Kidney (tissue), 14 donors: ENCODE data around the gene ATP6V0A4. TPM values are rescaled to one million over a fixed set of nuclear protein-coding genes. Genes with fewer than 3 reads are reported as not detected.

Experiments used
- DNase-seq, 5 donors: peaks; one replicate each; pipeline ENCODE4 v3.0.0-alpha.2; 2013 to 2020
- FAIRE-seq: peaks from 2 replicates; lab custom pipeline; 2012; peaks lifted over from hg19 to GRCh38; lab: Jason Lieb, UNC
- H3K27ac ChIP-seq, 2 donors: one replicate each; pipeline ENCODE4 v1.7.0; 2013; ENCODE audit warnings: low read depth in 2 of 2, low read length in 2 of 2, inconsistent platforms in 1 of 2
- H3K27me3 ChIP-seq: one replicate; pipeline ENCODE4 v1.7.1; 2013; ENCODE audit warnings: low read length, inconsistent platforms; ENCODE audit not compliant: control insufficient read depth, insufficient read depth
- H3K36me3 ChIP-seq, 3 donors: one replicate each; pipeline versions ENCODE4 v1.7.0 to v1.7.1; 2013; ENCODE audit warnings: low read length in 3 of 3, control low read depth in 1 of 3, inconsistent platforms in 1 of 3; ENCODE audit not compliant: insufficient read depth in 3 of 3, control insufficient read depth in 2 of 3
- H3K4me1 ChIP-seq, 3 donors: one replicate each; pipeline versions ENCODE4 v1.7.0 to v1.7.1; 2013; ENCODE audit warnings: low read length in 3 of 3, inconsistent platforms in 1 of 3, low read depth in 1 of 3; ENCODE audit not compliant: control insufficient read depth in 2 of 3, insufficient read depth in 2 of 3
- H3K4me3 ChIP-seq, 3 donors: one replicate each; pipeline versions ENCODE4 v1.7.0 to v1.8.1; 2013; ENCODE audit warnings: low read length in 3 of 3, control low read depth in 1 of 3, inconsistent platforms in 1 of 3
- H3K9ac ChIP-seq, 3 donors: one replicate each; pipeline versions ENCODE4 v1.7.0 to v1.7.1; 2013; ENCODE audit warnings: low read length in 3 of 3, control low read depth in 1 of 3, inconsistent platforms in 1 of 3
- H3K9me3 ChIP-seq, 3 donors: one replicate each; pipeline versions ENCODE4 v1.7.0 to v1.7.1; 2013; ENCODE audit warnings: low read length in 3 of 3, control low read depth in 1 of 3, inconsistent platforms in 1 of 3; ENCODE audit not compliant: control insufficient read depth in 2 of 3, insufficient read depth in 1 of 3
- intact Hi-C: fragments of 100-400 bp; cut with DNase I; formaldehyde crosslinking; loops from one replicate; pipeline ENCODE4 v1.11.1; 2022
- polyA plus RNA-seq: library from polyadenylated mRNA; stranded (reverse); fragments of 350-450 nt; fragmentation: Illumina TruSeq; extraction: RNeasy Lipid Tissue Mini Kit (QIAGEN cat#74804); gene quantifications from one replicate; pipeline ENCODE4 v1.2.3, GENCODE V29; 2014; ENCODE audit warnings: low read depth, low replicate concordance; ENCODE audit not compliant: insufficient read depth
- total RNA-seq: library from RNA; stranded (reverse); fragmentation: NEBNext Ultra II Directional; extraction: Animal tissue kit (Norgen Biotek cat#: 25700); gene quantifications from one replicate; pipeline ENCODE4 v1.2.1, GENCODE V29; 2021
- TF ChIP-seq, protein P1 (sequence below): IDR thresholded peaks from 3 replicates; pipeline ENCODE4 v1.5.1; 2012; ENCODE audit warnings: mild to moderate bottlenecking, moderate library complexity, borderline replicate concordance; ENCODE audit not compliant: insufficient read depth; ENCODE audit errors: extremely low read depth
- donor health status: control.
- donor health status: control.
- donor health status: control.
- donor health status: control.
- donor health status: control.
- donor health status: DM: yes; HTN: yes; CAD: no.
- donor health status: Normal renal cell carcinoma (clear cell type).

The ATP6V0A4 gene
- total and polyA plus RNA-seq, 2 donors from 2014 or later = 30.5 to 140 TPM

- H3K27me3 ChIP-seq = no peaks in the 10 kb centered on the region
- no peak overlapping the region for H3K27ac ChIP-seq
- DNase-seq (no peak), FAIRE-seq (no peak)
- intact Hi-C loops = no loop called here
- TF ChIP-seq, protein P1, sequence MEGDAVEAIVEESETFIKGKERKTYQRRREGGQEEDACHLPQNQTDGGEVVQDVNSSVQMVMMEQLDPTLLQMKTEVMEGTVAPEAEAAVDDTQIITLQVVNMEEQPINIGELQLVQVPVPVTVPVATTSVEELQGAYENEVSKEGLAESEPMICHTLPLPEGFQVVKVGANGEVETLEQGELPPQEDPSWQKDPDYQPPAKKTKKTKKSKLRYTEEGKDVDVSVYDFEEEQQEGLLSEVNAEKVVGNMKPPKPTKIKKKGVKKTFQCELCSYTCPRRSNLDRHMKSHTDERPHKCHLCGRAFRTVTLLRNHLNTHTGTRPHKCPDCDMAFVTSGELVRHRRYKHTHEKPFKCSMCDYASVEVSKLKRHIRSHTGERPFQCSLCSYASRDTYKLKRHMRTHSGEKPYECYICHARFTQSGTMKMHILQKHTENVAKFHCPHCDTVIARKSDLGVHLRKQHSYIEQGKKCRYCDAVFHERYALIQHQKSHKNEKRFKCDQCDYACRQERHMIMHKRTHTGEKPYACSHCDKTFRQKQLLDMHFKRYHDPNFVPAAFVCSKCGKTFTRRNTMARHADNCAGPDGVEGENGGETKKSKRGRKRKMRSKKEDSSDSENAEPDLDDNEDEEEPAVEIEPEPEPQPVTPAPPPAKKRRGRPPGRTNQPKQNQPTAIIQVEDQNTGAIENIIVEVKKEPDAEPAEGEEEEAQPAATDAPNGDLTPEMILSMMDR = no peak
- H3K4me1 ChIP-seq = peaks cover 0 to 8% (median 5%) of the 10 kb centered on the region in 3 donors
- no peaks in the 10 kb centered on the region for H3K36me3 ChIP-seq
- H3K4me3 ChIP-seq = no peak overlapping the region
- H3K9me3 ChIP-seq = no peaks in the 10 kb centered on the region
- H3K9ac ChIP-seq = no peak overlapping the region
Measured at GRCh38 chr7:138802706-138803105, 4.7 kb upstream of the ATP6V0A4 start.

GRCh38 chr7:138801256-138801655, 3.3 kb upstream of the ATP6V0A4 start:
- intact Hi-C loops = no loop called here
- H3K27me3 ChIP-seq = no peaks in the 10 kb centered on the region
- H3K9me3 ChIP-seq = no peaks in the 10 kb centered on the region
- peak overlapping the region in 2 of 3 donors; percentile 10 to 29 for H3K4me3 ChIP-seq
- H3K4me1 ChIP-seq = peaks cover 0 to 8% (median 5%) of the 10 kb centered on the region in 3 donors
- peak overlapping the region in 1 of 3 donors; percentile 12 for H3K9ac ChIP-seq
- FAIRE-seq = no peak
- DNase-seq = no peak
- TF ChIP-seq, protein P1 = no peak
- no peaks in the 10 kb centered on the region for H3K36me3 ChIP-seq
- H3K27ac ChIP-seq = peak overlapping the region; percentile 22 to 51

GRCh38 chr7:138799336-138800000, 1.5 kb upstream of the ATP6V0A4 start:
- H3K4me1 ChIP-seq = peaks cover 0 to 8% (median 5%) of the 10 kb centered on the region in 3 donors
- peak in 3 of 5 donors; percentile 20 to 74 (median 62) for DNase-seq
- no peaks in the 10 kb centered on the region for H3K36me3 ChIP-seq
- peak; percentile 46 for FAIRE-seq
- peak overlapping the region; percentile 37 to 80 (median 73) for H3K4me3 ChIP-seq
- H3K27ac ChIP-seq = peak overlapping the region; percentile 91 to 92
- H3K9ac ChIP-seq = peak overlapping the region in 2 of 3 donors; percentile 45 to 90
- TF ChIP-seq, protein P1 = no peak
- no peaks in the 10 kb centered on the region for H3K9me3 ChIP-seq
- H3K27me3 ChIP-seq = no peaks in the 10 kb centered on the region
- intact Hi-C loops = no loop called here
